Ramos (cell line): ENCODE measurements around the gene NAALADL2.
"Not testable (repeated sequence)": the region's sequence is repeated elsewhere in the genome, so short reads cannot be mapped to it uniquely, and the experiment has no call there.

Source experiments
- in situ Hi-C: fragments of 300-500 bp; cut with MboI; formaldehyde crosslinking; loops from one replicate; pipeline ENCODE4 v1.14.3; 2022; ENCODE audit warnings: low sequenced_read_pairs; ENCODE audit not compliant: unreplicated experiment

The NAALADL2 gene

GRCh38 chr3:175065497-175065896 lies 206.4 kb downstream of the NAALADL2 start:
- in situ Hi-C loops: no loop called here

DNA sequence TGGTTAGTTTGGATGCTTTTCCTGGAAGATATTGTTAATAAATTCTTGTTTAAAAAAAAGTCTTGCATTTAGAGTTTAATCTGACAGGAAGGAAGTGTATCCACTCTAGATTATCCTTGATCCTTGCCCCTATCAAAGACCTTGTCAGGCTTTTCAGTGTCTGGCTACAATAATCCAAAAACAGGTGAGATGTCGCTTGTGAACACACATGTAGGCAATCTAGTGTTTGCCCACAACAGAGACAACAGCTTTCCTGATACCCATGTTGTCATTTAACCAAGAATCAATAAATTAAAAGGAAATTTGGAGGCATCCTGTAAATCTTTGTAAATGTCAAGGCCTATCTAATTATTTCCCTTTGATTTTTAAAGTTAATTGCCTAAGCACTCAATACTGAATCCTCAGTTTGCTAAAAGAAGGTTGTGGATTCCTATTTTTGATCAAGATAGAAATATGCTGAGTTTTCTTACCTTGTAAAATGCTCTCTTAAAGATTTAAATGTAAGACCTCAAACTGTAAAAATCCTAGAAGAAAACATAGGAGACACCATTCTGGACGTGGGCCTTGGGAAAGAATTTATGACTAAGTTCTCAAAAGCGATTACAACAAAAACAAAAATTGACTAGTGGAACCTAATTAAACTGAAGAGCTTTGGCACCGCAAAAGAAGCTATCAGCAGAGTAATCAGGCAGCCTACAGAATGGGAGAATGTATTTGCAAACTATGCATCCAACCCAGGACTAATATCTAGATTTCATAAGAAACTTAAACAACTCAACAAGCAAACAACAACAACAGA lies 207.7 kb downstream of the NAALADL2 start:
- in situ Hi-C loops: no loop called here

DNA sequence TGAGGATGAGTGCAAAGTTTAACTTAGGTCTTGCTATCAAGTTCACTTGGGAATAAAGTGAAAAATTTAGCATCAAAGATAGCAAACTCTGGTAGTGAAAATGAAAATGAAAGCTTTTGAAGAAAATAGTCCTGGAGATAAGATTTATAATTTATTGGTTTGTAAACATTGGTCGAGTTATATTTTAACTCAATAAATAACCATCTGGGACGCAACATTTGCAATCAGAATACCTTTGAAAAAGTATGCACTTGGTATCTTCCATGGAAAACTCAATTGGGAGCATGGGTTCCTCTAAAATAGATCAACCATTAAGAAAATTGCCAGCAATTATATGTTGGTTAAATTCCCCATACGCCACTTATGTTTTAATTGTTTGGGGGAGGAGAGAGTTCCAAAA lies 209.5 kb downstream of the NAALADL2 start:
- in situ Hi-C loops: no loop called here

- in situ Hi-C loops: no loop called here
These were observed 211.8 kb downstream of the NAALADL2 start for GRCh38 chr3:175070946-175071345.

DNA sequence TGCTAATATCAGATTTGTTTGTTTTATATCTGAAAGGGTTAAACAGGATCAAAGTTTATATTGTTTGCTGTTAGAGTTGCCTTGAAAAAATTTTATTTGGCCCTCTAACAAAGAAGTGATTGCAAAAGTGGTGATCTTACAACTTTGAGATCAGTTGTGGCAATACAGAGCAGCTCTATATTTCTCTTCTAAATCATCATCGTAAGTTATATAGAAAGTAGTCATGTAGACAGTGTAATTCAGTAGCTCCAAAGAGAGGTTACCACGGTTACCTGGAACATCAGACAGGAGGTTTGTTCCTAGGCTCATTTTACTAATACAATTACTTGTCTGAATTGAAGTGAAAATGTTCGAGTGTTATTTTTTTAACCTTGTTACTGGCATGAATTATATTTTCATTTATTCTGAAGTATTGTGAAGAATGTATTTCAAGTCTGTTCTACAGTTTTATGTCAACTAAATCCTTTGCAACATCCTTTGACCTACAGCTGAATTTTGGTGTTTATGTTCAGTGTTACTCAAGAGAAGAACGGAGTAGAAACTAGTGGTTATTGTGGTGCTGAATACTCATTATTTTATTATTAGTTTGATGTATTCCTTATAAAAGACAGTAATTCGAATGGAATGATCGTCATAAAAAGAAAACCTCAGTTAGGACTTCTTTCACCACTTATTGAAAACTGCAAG lies 214.2 kb downstream of the NAALADL2 start:
- in situ Hi-C loops: no loop called here

GRCh38 chr3:175075269-175075668 lies 216.1 kb downstream of the NAALADL2 start:
- in situ Hi-C loops: no loop called here

- in situ Hi-C loops: no loop called here
These were observed 218.1 kb downstream of the NAALADL2 start for GRCh38 chr3:175077216-175077615.

DNA sequence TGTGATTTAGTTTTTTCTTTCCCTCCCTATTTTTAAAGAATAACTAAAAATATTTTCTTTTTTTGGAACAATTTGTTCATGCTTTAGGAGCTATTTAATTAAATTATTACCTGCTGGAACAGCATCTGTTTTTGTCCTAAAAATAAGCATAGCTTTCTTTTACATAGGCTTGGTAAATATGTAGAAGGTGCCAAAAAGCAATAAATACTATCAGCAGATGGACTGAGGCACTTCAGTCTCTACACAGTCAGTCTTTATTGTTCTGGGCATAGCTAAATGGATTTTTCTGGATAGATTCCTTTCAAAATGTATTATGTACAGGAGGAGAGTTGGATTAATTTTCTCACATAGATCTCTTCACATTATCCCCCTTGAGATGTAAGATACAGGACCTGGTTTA lies 223.5 kb downstream of the NAALADL2 start:
- in situ Hi-C loops: no loop called here

DNA sequence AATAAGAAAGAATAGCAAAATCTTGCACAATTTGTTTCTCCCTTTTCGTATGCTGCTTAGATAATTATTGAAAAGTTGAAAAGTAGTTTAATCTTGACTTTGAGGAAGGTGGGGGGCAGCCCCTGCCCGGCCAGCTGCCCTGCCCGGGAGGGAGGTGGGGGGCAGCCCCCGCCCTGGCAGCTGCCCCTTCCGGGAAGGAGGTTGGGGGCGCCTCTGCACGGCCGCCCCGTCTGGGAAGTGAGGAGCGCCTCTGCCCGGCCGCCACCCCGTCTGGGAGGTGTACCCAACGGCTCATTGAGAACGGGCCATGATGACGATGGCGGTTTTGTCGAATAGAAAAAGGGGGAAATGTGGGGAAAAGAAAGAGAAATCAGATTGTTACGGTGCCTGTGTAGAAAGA lies 228.0 kb downstream of the NAALADL2 start:
- in situ Hi-C loops: not testable (repeated sequence)

GRCh38 chr3:175088766-175089380 lies 229.7 kb downstream of the NAALADL2 start:
- in situ Hi-C loops: no loop called here

DNA sequence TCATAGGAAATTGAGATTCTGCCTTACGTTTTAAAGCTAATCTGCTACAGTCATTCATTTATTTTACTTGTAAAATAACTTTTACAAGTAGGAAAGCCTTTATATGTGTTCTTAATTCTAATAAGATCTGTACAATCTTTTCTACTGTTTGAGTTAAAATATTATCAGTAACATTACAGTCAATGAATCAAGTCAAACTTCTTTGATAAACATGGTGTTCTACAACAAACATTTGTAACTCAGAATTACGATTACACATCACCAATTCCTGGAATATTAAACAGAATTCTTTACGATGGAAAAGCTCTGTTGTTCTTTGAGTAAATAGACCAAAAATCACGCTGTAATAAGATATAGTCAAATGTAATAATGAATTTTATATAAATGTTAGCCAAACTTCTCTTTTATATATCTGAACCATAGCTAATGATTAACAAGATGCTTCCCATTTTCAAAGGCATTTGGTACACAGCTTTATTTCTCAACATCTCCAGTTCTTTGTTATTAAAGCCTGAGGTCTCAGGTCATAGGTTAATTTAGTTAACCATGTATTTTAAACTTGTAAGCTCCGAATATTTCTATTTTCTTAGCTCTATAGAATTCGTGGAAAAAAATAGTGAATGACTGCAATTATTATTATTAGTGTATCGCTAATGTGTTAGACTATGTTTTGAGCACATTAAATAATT lies 232.4 kb downstream of the NAALADL2 start:
- in situ Hi-C loops: no loop called here

GRCh38 chr3:175093748-175094147 lies 234.6 kb downstream of the NAALADL2 start:
- in situ Hi-C loops: no loop called here

- in situ Hi-C loops: no loop called here
These were observed 235.2 kb downstream of the NAALADL2 start for GRCh38 chr3:175094344-175094743.

DNA sequence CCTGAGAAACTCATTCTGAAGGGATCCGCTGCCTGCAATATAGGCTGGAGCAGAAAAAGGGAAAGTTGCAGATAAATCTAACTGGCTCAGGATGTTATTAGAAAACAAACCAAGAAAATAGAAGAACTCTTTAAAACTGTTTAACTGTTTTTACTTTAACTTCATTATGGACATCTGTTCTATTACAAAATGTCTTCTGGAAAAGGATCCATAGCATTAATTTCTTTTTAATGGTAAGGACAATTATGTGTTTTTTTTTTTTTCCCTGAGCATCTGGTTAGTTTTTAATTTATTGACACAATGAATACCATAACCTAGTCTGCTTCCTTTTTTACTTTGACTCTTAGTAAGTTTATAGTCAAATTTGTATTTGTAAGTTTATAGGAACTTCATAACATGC lies 239.5 kb downstream of the NAALADL2 start:
- in situ Hi-C loops: no loop called here

- in situ Hi-C loops: no loop called here
These were observed 243.0 kb downstream of the NAALADL2 start for GRCh38 chr3:175102161-175102560.

GRCh38 chr3:175103298-175103697 lies 244.2 kb downstream of the NAALADL2 start:
- in situ Hi-C loops: no loop called here

- in situ Hi-C loops: no loop called here
These were observed 245.9 kb downstream of the NAALADL2 start for GRCh38 chr3:175105066-175105465.

DNA sequence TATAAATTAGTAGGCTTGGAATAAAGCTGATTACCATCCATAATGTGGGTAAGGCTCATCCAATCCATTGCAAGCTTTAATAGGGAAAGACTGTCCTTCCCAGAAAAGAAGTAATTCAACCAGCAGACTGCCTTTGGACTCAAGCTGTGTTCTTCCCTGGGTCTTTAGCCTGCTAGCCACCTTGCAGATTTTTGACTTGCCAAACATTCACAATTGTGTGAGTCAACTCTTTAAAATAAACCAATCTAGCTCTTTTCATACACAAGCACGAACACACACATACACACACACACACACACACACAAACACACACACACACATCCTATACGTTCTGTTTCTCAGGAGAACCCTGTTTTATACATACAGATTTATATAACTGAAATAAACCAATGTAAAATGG lies 248.1 kb downstream of the NAALADL2 start:
- in situ Hi-C loops: no loop called here

DNA sequence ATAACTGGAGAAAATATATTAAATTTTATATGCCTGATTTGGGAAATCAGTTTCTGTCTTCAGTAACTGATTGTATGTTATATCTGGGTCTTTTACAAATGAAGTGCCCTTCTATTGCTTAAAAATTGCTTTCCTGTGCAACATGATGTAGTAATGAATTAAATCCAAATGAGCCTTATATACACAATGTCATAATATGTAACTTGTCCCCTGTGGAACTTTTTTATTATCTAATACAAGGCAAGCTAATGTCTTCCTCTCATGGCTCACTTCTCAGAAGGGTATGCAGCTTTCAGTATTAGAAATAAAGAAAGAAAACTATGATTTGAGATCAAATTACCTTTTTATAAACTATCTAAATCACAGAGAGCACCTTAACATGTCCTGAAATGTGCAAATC lies 248.9 kb downstream of the NAALADL2 start:
- in situ Hi-C loops: no loop called here

DNA sequence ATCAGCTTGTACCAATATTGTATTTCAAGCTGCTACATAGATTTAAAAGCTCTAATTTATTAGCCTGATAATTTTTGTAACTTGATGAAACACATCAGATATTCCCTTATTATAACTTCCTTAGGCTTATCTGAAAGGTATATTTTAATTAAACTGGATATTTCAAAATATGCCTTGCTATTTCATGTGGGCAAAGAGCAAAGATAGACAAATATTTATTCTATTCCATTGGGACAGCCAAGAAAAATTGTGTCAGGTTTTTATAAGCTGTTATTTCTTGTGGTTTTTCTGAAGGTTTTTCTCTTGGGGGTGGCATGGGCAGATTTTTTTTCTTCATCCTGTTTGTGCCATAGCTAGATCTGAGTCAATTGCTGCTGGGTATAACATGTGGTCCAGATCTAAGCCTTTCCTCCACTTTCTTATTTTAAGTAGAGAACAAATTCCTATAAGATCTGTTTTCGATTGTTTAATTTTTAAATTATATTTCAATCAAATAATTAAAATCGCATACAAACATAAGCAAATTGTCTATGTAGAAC lies 249.5 kb downstream of the NAALADL2 start:
- in situ Hi-C loops: no loop called here

- in situ Hi-C loops: no loop called here
These were observed 251.9 kb downstream of the NAALADL2 start for GRCh38 chr3:175111036-175111435.
